NT2/D1 (cell line): Measurements from ENCODE around the gene BSCL2.
"Not testable (repeated sequence)": the region's sequence is repeated elsewhere in the genome, so short reads cannot be mapped to it uniquely, and the experiment has no call there.

Experiments used
- DNase-seq: peaks from one replicate; pipeline ENCODE4 v3.0.0-alpha.2; 2011; ENCODE audit warnings: low read depth, low spot score
- H3K27me3 ChIP-seq: 2 replicates; pipeline ENCODE4 v1.6.0; 2011; ENCODE audit warnings: mild to moderate bottlenecking; ENCODE audit not compliant: insufficient read length, insufficient read depth
- H3K36me3 ChIP-seq: 2 replicates; pipeline ENCODE4 v1.6.1; 2011; ENCODE audit warnings: mild to moderate bottlenecking, low read length, mixed read lengths; ENCODE audit not compliant: insufficient read depth, insufficient read length
- H3K4me1 ChIP-seq: 2 replicates; pipeline ENCODE4 v1.5.1; 2011; ENCODE audit not compliant: insufficient read depth, insufficient read length
- H3K4me3 ChIP-seq: 2 replicates; pipeline ENCODE4 v1.5.1; 2011; ENCODE audit warnings: low read depth; ENCODE audit not compliant: insufficient read length
- H3K9ac ChIP-seq: 2 replicates; pipeline ENCODE4 v1.6.0; 2011; ENCODE audit warnings: low read depth; ENCODE audit not compliant: insufficient read length
- H3K9me3 ChIP-seq: 2 replicates; pipeline ENCODE4 v1.5.1; 2011; ENCODE audit warnings: mild to moderate bottlenecking, low read length; ENCODE audit not compliant: insufficient read depth
- SUZ12 ChIP-seq: IDR thresholded peaks from 2 replicates; pipeline ENCODE4 v1.6.1; 2011; ENCODE audit not compliant: insufficient read length, insufficient read depth; ENCODE audit errors: extremely low read depth
- YY1 ChIP-seq: IDR thresholded peaks from 2 replicates; pipeline ENCODE4 v1.6.1; 2011; ENCODE audit not compliant: insufficient read length, insufficient read depth
- ZNF274 ChIP-seq: IDR thresholded peaks from 2 replicates; pipeline ENCODE4 v1.6.1; 2011; ENCODE audit warnings: mild to moderate bottlenecking, low read depth, low read length

The BSCL2 gene

GRCh38 chr11:62708793-62709192 is 1.6 kb upstream of the BSCL2 start:
- Histone ChIP-seq H3K9ac (peak overlapping the region; percentile 76), H3K27me3 (no peaks in the 10 kb centered on the region), H3K4me3 (peak overlapping the region; percentile 60), H3K9me3 (no peaks in the 10 kb centered on the region), H3K4me1 (peaks cover 21% of the 10 kb centered on the region), H3K36me3 (peaks cover 49% of the 10 kb centered on the region)
- no peak for DNase-seq
- TF ChIP-seq YY1 (no peak), SUZ12 (no peak), ZNF274 (no peak)

- Histone ChIP-seq H3K36me3 (peaks cover 45% of the 10 kb centered on the region), H3K9ac (peak overlapping the region; percentile 76), H3K4me1 (peaks cover 18% of the 10 kb centered on the region), H3K4me3 (peak overlapping the region; percentile 60), H3K9me3 (no peaks in the 10 kb centered on the region), H3K27me3 (no peaks in the 10 kb centered on the region)
- DNase-seq, result no peak
- TF ChIP-seq SUZ12, result no peak
- TF ChIP-seq ZNF274, result no peak
- TF ChIP-seq YY1, result no peak
Measured at GRCh38 chr11:62708392-62708791, 1.2 kb upstream of the BSCL2 start.

GRCh38 chr11:62706850-62707247 is 375 bp downstream of the BSCL2 start:
- TF ChIP-seq YY1 (no peak), SUZ12 (no peak), ZNF274 (no peak)
- DNase-seq, result no peak
- Histone ChIP-seq H3K9ac (peak overlapping the region; percentile 97), H3K27me3 (no peaks in the 10 kb centered on the region), H3K9me3 (no peaks in the 10 kb centered on the region), H3K36me3 (peaks cover 44% of the 10 kb centered on the region), H3K4me3 (peak overlapping the region; percentile 72), H3K4me1 (peaks cover 17% of the 10 kb centered on the region)

- DNase-seq, result peak; percentile 93
- peak overlapping the region; percentile 97 for H3K9ac ChIP-seq
- peaks cover 45% of the 10 kb centered on the region for H3K36me3 ChIP-seq
- H3K27me3 ChIP-seq, result no peaks in the 10 kb centered on the region
- peak overlapping the region; percentile 72 for H3K4me3 ChIP-seq
- TF ChIP-seq ZNF274 (no peak), YY1 (no peak), SUZ12 (no peak)
- no peaks in the 10 kb centered on the region for H3K9me3 ChIP-seq
- H3K4me1 ChIP-seq, result peaks cover 17% of the 10 kb centered on the region
Measured at GRCh38 chr11:62705880-62706849, 1.1 kb downstream of the BSCL2 start.

- Histone ChIP-seq H3K9ac (peak overlapping the region; percentile 97), H3K4me1 (peaks cover 17% of the 10 kb centered on the region), H3K27me3 (no peaks in the 10 kb centered on the region), H3K9me3 (no peaks in the 10 kb centered on the region), H3K4me3 (peak overlapping the region; percentile 72), H3K36me3 (peaks cover 45% of the 10 kb centered on the region)
- TF ChIP-seq YY1, result no peak
- no peak for TF ChIP-seq ZNF274
- no peak for TF ChIP-seq SUZ12
- DNase-seq, result no peak
Measured at GRCh38 chr11:62705413-62705812, 1.8 kb downstream of the BSCL2 start.

- H3K36me3 ChIP-seq, result peaks cover 48% of the 10 kb centered on the region
- DNase-seq, H3K9me3 ChIP-seq, H3K4me3 ChIP-seq, H3K27me3 ChIP-seq, H3K9ac ChIP-seq: not testable (repeated sequence)
- peaks cover 13% of the 10 kb centered on the region for H3K4me1 ChIP-seq
Measured at GRCh38 chr11:62703921-62704320, 3.3 kb downstream of the BSCL2 start.

GRCh38 chr11:62702246-62702645 is 5.0 kb downstream of the BSCL2 start:
- no peaks in the 10 kb centered on the region for H3K9me3 ChIP-seq
- peaks cover 53% of the 10 kb centered on the region for H3K36me3 ChIP-seq
- H3K27me3 ChIP-seq, result no peaks in the 10 kb centered on the region
- no peak overlapping the region for H3K9ac ChIP-seq
- DNase-seq, result no peak
- H3K4me3 ChIP-seq, result no peak overlapping the region
- peaks cover 3% of the 10 kb centered on the region for H3K4me1 ChIP-seq
- TF ChIP-seq YY1, result no peak
